ENCODE results near the gene ZMYM1. TPM values are rescaled to one million over a fixed set of nuclear protein-coding genes. Genes with fewer than 3 reads are reported as not detected.

The ZMYM1 gene
- total RNA-seq, 1 donor from 2014 or later = 7.8 TPM

DNA sequence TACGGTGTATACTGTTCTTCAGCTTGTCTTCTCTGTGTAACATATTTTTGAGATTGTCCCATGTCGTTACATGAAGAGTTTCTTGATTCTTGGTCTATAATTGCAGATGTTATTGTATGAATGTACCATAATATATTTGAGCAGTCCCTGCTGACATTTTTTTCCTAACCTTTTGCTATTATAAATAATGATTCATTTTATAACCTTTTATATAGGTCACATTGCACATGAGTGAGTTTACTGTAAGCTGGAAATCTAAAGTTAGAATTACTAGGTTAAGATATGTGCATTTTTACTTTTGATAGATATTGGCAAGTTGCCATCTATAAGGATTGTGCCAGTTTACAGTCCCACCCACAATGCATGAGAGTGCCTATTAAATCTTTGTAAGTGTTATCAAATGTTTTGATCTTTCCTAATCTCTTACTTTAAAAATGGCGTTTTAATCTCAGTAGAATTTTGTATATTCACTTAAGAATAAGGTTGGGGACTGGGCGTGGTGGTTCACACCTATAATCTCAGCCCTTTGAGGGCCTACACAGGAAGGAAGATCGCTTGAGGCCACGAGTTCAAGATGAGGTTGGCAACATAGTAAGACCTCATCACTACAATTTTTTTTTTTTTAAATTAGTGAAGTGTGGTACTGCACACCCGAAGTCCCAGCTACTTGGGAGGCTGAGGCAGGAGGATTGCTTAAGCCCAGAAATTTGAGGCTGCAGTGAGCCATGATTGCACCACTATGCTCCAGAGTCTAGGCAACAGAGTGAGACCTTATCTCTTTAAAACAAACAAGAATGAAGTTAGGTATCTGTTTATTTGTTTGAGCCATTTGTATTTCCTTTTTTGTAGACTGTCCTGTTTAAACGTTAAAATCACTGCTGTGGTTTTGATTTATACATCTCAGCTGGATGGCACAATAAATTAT lies 36.5 kb downstream of the ZMYM1 start:
- H3K9me3 ChIP-seq (replicated peaks) = no peaks in the 10 kb centered on the region
- intact Hi-C loops (cut with micrococcal nuclease) = no loop called here
- peaks cover 38% of the 10 kb centered on the region for H3K36me3 ChIP-seq
- no peak overlapping the region for H3K27ac ChIP-seq (replicated peaks)
- no peak for DNase-seq
- H3K4me1 ChIP-seq = peaks cover 5% of the 10 kb centered on the region
- no peak overlapping the region for H3K4me3 ChIP-seq
- no peaks in the 10 kb centered on the region for H3K27me3 ChIP-seq (ENCODE audit: low read depth)
- TF ChIP-seq, protein P1, sequence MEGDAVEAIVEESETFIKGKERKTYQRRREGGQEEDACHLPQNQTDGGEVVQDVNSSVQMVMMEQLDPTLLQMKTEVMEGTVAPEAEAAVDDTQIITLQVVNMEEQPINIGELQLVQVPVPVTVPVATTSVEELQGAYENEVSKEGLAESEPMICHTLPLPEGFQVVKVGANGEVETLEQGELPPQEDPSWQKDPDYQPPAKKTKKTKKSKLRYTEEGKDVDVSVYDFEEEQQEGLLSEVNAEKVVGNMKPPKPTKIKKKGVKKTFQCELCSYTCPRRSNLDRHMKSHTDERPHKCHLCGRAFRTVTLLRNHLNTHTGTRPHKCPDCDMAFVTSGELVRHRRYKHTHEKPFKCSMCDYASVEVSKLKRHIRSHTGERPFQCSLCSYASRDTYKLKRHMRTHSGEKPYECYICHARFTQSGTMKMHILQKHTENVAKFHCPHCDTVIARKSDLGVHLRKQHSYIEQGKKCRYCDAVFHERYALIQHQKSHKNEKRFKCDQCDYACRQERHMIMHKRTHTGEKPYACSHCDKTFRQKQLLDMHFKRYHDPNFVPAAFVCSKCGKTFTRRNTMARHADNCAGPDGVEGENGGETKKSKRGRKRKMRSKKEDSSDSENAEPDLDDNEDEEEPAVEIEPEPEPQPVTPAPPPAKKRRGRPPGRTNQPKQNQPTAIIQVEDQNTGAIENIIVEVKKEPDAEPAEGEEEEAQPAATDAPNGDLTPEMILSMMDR (IDR thresholded peaks at IDR 0.05; ENCODE audit: borderline replicate concordance) = no peak

- intact Hi-C loops (cut with micrococcal nuclease) = no loop called here
- H3K9me3 ChIP-seq (replicated peaks) = peaks cover 3% of the 10 kb centered on the region
- H3K4me1 ChIP-seq = peaks cover 8% of the 10 kb centered on the region
- H3K27ac ChIP-seq (replicated peaks) = no peak overlapping the region
- H3K27me3 ChIP-seq (ENCODE audit: low read depth) = no peaks in the 10 kb centered on the region
- peak; percentile 15 for DNase-seq
- peak overlapping the region; percentile 63 for H3K4me3 ChIP-seq
- H3K36me3 ChIP-seq = no peaks in the 10 kb centered on the region
- TF ChIP-seq, protein P1 (IDR thresholded peaks at IDR 0.05; ENCODE audit: borderline replicate concordance) = no peak
These were observed 41.4 kb downstream of the ZMYM1 start for GRCh38 chr1:35120458-35121133.

- H3K9me3 ChIP-seq (replicated peaks) = peaks cover 20% of the 10 kb centered on the region
- DNase-seq = no peak
- H3K4me3 ChIP-seq = no peak overlapping the region
- H3K36me3 ChIP-seq = no peaks in the 10 kb centered on the region
- H3K27me3 ChIP-seq (ENCODE audit: low read depth) = no peaks in the 10 kb centered on the region
- TF ChIP-seq, protein P1 (IDR thresholded peaks at IDR 0.05; ENCODE audit: borderline replicate concordance) = no peak
- H3K4me1 ChIP-seq = peaks cover 8% of the 10 kb centered on the region
- H3K27ac ChIP-seq (replicated peaks) = no peak overlapping the region
- intact Hi-C loops (cut with micrococcal nuclease) = no loop called here
These were observed 43.1 kb downstream of the ZMYM1 start for GRCh38 chr1:35122311-35122710.

GRCh38 chr1:35126546-35126945 lies 47.4 kb downstream of the ZMYM1 start:
- TF ChIP-seq, protein P1 (IDR thresholded peaks at IDR 0.05; ENCODE audit: borderline replicate concordance) = no peak
- H3K27ac ChIP-seq (replicated peaks) = no peak overlapping the region
- no peaks in the 10 kb centered on the region for H3K27me3 ChIP-seq (ENCODE audit: low read depth)
- H3K36me3 ChIP-seq = no peaks in the 10 kb centered on the region
- H3K4me1 ChIP-seq = no peaks in the 10 kb centered on the region
- intact Hi-C loops (cut with micrococcal nuclease) = no loop called here
- no peak overlapping the region for H3K4me3 ChIP-seq
- peaks cover 30% of the 10 kb centered on the region for H3K9me3 ChIP-seq (replicated peaks)
- no peak for DNase-seq

DNA sequence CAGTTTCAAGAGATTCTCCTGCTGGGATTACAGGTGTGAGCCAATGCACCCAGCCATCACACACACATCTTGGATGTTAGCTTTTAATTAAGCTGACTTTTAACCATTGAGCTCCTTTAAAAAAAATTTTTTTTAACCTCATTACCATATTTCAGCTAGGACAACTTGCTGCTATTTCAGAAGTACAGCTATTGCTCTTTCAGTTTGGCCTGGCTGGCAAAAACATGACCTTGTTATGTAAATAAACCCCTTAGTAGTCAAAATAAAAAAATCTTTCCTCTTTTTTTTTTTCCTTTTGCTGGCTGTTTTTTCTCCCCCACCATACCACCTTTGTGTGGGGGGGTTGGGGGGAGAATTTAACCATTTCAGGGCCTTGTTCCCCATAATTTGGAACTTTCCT lies 49.9 kb downstream of the ZMYM1 start:
- H3K27me3 ChIP-seq (ENCODE audit: low read depth) = no peaks in the 10 kb centered on the region
- H3K9me3 ChIP-seq (replicated peaks) = peaks cover 30% of the 10 kb centered on the region
- no peaks in the 10 kb centered on the region for H3K4me1 ChIP-seq
- TF ChIP-seq, protein P1 (IDR thresholded peaks at IDR 0.05; ENCODE audit: borderline replicate concordance) = no peak
- intact Hi-C loops (cut with micrococcal nuclease) = no loop called here
- no peak for DNase-seq
- H3K4me3 ChIP-seq = no peak overlapping the region
- H3K27ac ChIP-seq (replicated peaks) = no peak overlapping the region
- no peaks in the 10 kb centered on the region for H3K36me3 ChIP-seq

Measured in left ventricle myocardium inferior (tissue), 1 donor.